SW480 (cell line): ENCODE data around the gene MND1.
"Not testable (repeated sequence)": the region's sequence is repeated elsewhere in the genome, so short reads cannot be mapped to it uniquely, and the experiment has no call there.

Experiments used
- DNase-seq: peaks from one replicate; pipeline ENCODE4 v3.0.0-alpha.2; 2016; ENCODE audit warnings: low spot score

MND1 gene

GRCh38 chr4:153440475-153440874 lies 96.0 kb downstream of the MND1 start:
- no peak for DNase-seq

GRCh38 chr4:153447175-153447905 lies 102.9 kb downstream of the MND1 start:
- no peak for DNase-seq

DNA sequence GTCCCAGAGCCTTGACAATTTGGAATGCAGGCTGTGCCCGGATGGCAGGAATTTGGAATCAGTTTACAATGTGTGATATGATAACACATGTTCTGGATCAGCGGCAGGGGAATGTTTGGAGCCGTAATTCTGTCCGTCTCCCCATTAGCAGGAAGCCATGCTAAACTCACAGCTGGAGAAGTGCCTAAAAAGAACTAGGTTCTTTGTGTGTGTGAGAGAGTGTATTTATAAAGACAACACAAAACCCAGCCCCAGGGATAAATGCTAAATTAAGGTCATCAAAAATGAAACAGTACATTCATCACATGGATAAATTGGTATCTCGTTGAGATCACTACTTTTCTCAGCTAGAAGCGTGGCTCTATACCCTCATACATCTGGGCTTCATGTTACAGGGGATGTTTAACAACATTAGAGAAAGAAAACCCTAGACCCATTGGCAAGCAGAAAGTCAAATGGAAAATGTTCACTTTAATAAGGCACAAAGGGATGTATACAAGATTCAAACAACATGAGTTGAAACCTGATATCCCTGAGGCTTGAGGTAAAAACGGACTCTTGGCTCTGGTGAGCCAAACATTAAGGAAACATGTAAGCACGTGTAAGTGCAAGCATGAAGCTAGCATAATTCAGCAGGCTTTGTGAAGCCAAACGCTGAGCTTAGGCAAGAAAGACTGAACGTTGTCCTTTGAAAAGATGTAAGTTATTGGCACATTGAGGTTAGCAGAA lies 103.7 kb downstream of the MND1 start:
- DNase-seq: no peak

DNA sequence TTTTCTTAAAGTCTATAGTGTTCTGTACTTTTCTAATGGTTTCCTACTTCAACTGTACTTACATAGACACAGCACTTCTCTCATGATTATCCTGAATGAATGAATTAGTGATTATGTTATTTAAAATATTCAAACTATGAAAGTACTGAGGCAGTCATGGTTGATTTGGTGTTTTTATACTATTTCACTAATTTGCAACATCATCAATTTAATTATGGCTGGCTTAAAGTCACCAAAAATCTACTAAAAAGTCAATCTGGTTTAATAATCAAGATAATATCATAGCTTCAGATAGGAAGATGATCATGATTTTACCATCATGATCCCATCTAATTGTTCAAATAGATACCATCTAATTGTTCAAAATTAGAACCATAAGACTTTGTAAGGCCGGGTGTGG lies 104.8 kb downstream of the MND1 start:
- no peak for DNase-seq

GRCh38 chr4:153450544-153450917 lies 106.0 kb downstream of the MND1 start:
- no peak for DNase-seq

DNA sequence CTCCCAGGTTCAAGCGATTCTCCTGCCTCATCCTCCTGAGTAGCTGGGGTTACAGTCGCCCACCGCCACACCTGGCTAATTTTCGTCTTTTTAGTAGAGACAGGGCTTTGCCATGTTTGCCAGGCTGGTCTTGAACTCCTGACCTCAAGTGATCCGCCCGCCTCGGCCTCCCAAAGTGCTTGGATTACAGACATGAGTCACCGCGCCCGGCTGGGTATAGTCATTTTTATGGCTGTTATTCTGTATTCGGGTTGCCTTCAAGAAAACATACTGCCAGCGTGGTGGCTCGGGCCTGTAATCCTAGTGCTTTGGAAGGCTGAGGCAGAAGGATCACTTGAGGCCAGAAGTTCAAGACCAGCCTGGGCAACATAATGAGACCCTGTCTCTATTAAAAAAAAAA lies 106.7 kb downstream of the MND1 start:
- DNase-seq: not testable (repeated sequence)

DNA sequence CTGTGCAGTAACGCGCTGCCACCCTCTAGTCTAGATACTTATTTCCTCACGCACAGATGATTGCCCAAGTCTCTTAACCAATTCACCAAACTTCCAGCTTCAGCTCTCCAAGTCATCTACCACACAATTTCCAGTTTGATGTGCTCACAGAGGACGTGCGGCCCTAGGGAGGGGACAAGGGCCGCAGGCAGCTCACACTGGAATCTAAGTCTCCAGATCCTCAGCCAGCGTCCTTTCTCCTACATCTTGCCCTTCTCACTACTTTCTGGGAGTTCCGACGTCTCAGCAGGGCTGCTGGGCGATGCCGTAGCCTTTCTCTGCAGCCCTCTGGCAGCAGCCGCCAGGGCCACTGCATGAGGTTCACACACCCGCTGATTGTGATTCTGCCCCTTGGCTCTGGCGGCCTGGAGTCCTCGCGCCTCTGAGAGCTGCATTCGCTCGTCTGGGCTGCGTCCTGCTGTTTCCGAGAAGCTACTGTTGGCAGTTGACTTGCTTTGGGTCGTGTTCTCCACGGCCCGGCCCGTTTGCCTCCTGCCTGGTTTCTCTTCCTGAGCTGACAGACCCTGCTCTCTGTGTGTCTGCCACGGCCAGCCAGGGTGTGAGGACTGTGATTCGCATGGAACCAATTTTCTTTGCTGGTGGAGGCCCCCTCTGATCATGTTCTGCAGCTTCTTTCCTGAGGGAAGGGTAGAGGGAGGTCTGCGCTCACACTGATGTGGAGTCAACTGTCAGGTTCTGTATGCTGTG lies 107.6 kb downstream of the MND1 start:
- DNase-seq: no peak

DNA sequence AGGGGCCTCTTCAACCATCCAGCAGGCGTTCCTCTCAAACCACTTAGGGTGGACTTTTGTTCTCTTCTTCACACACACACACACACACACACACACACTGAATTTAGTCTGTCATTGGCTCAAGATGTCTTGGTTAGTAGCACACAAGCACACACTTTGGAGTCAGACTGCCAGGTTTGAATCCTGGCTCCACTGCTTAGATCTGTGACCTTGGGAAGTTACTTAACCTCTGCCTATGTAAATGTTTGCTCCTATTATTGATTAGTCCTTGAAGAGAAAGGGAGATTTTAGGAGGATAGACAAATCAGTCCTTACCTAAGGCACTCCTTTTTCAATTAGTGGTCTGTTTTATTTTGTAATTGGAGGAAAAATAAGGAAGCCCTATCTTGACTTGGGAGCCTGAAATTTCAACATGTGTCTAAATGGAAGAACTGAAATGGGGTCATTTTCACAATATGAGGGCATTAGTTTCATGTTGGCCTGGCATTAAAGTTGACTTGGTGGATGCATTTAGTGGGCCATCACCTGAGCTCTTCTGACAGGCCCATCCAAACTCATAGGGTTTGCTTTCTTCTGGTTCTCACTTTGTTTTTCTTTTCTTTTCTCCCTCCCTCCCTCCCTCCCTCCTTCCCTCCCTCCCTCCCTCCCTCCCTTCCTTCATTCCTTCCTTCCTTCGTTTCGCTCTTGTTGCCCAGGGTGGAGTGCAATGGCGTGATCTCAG lies 108.3 kb downstream of the MND1 start:
- no peak for DNase-seq

DNA sequence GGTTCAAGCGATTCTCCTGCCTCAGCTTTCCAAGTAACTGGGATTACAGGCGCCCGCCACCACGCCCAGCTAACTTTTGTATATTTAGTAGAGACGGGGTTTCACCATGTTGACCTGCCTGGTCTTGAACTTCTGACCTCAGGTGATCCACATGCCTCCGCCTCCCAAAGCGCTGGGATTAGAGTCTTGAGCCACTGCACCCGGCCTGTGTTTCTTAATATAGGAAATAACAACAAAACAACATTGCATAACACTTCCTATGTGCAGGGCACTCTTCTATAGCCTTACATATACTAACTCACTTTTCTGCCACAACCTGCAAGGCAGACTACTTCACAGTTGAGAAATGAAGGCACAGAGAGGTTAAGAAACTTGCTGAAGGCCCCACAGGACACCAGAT lies 108.9 kb downstream of the MND1 start:
- no peak for DNase-seq

- no peak for DNase-seq
These were observed 114.5 kb downstream of the MND1 start for GRCh38 chr4:153458969-153459368.

DNA sequence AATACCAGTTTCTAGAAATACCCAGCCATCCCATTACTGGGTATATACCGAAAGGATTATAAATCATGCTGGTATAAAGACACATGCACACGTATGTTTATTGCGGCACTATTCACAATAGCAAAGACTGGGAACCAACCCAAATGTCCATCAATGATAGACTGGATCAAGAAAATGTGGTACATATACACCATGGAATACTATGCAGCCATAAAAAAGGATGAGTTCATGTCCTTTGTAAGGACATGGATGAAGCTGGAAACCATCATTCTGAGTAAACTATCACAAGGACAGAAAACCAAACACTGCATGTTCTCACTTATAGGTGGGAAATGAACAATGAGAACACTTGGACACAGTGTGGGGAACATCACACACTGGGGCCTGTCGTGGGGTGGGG lies 117.1 kb downstream of the MND1 start:
- not testable (repeated sequence) for DNase-seq

DNA sequence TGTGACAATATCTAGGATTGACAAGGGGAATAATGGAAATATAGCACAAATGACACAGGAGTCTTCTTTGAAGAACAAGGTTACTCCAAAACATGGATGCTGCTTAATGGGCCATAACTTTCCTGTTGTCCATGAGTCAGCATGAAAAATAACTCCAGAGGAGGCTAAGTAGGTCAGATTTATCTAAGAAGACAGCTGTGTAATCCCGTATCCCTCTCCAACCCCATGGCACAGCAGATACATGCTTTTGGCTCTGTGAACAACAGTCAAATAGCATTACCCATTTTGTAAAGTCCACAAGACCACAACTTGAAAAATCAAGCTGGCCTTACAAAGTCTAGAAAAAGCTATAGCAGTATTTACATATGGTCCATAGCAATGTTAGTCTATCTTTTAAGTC lies 119.6 kb downstream of the MND1 start:
- DNase-seq: no peak
